HUES64 (cell line): Measurements from ENCODE around the gene TRIM5.
A peak's percentile ranks its signal among the peaks of the same experiment; 100 is the strongest.
"Not testable (repeated sequence)": the region's sequence is repeated elsewhere in the genome, so short reads cannot be mapped to it uniquely, and the experiment has no call there.

Experiments
- H3K27ac ChIP-seq: 2 replicates; pipeline ENCODE4 v1.7.0; 2013; ENCODE audit warnings: low read depth, low read length, inconsistent platforms
- H3K27me3 ChIP-seq: 2 replicates; pipeline ENCODE4 v1.6.1; 2013; ENCODE audit warnings: mild to moderate bottlenecking, low read length; ENCODE audit not compliant: insufficient read depth
- H3K36me3 ChIP-seq: 2 replicates; pipeline ENCODE4 v1.6.1; 2013; ENCODE audit warnings: mild to moderate bottlenecking, low read length; ENCODE audit not compliant: insufficient read depth
- H3K4me1 ChIP-seq: 2 replicates; pipeline ENCODE4 v1.6.1; 2013; ENCODE audit warnings: mild to moderate bottlenecking, low read length, moderate library complexity; ENCODE audit not compliant: insufficient read depth
- H3K4me3 ChIP-seq: 2 replicates; pipeline ENCODE4 v1.5.1; 2013; ENCODE audit warnings: mild to moderate bottlenecking, low read length, moderate library complexity
- H3K9ac ChIP-seq: 2 replicates; pipeline ENCODE4 v1.6.1; 2013; ENCODE audit warnings: mild to moderate bottlenecking, low read depth, low read length
- H3K9me3 ChIP-seq: 2 replicates; pipeline ENCODE4 v1.6.1; 2013; ENCODE audit warnings: low read depth, low read length; ENCODE audit not compliant: insufficient read depth
- WGBS: fragments of 150-250, 120-280 bp; methylation state at CpG from one replicate; pipeline ENCODE4 v1.1.7; 2013; ENCODE audit warnings: missing lambda C conversion rate; 5-methylcytosine and 5-hydroxymethylcytosine counted together

The TRIM5 gene

GRCh38 chr11:5701055-5701577, 16.2 kb upstream of the TRIM5 start:
- 72% methylated on average over 3 of the region's 3 CpGs for WGBS
- no peaks in the 10 kb centered on the region for H3K4me1 ChIP-seq
- H3K27me3 ChIP-seq: no peaks in the 10 kb centered on the region
- H3K4me3 ChIP-seq: no peak overlapping the region
- H3K9me3 ChIP-seq: no peaks in the 10 kb centered on the region
- no peak overlapping the region for H3K27ac ChIP-seq
- H3K9ac ChIP-seq: no peak overlapping the region
- peaks cover 45% of the 10 kb centered on the region for H3K36me3 ChIP-seq

- H3K9ac ChIP-seq: no peak overlapping the region
- H3K4me3 ChIP-seq: no peak overlapping the region
- no peaks in the 10 kb centered on the region for H3K9me3 ChIP-seq
- 94% methylated on average over 9 of the region's 10 CpGs for WGBS
- H3K27ac ChIP-seq: no peak overlapping the region
- H3K4me1 ChIP-seq: no peaks in the 10 kb centered on the region
- peaks cover 42% of the 10 kb centered on the region for H3K36me3 ChIP-seq
- H3K27me3 ChIP-seq: no peaks in the 10 kb centered on the region
Observed at GRCh38 chr11:5700421-5701054, 15.7 kb upstream of the TRIM5 start.

GRCh38 chr11:5698281-5698680, 13.4 kb upstream of the TRIM5 start:
- 97% methylated on average over 5 of the region's 7 CpGs for WGBS
- H3K36me3 ChIP-seq: peaks cover 42% of the 10 kb centered on the region
- no peak overlapping the region for H3K27ac ChIP-seq
- H3K9ac ChIP-seq: no peak overlapping the region
- H3K4me1 ChIP-seq: no peaks in the 10 kb centered on the region
- H3K27me3 ChIP-seq: no peaks in the 10 kb centered on the region
- no peak overlapping the region for H3K4me3 ChIP-seq
- H3K9me3 ChIP-seq: no peaks in the 10 kb centered on the region

- Histone ChIP-seq H3K9ac (no peak overlapping the region), H3K36me3 (peaks cover 31% of the 10 kb centered on the region), H3K9me3 (no peaks in the 10 kb centered on the region), H3K27ac (no peak overlapping the region), H3K27me3 (no peaks in the 10 kb centered on the region), H3K4me1 (no peaks in the 10 kb centered on the region), H3K4me3 (no peak overlapping the region)
- 96% methylated on average over 2 of the region's 2 CpGs for WGBS
Observed at GRCh38 chr11:5696210-5696609, 11.3 kb upstream of the TRIM5 start.

- WGBS: 88% methylated on average over 1 of the region's 1 CpG
- no peak overlapping the region for H3K9ac ChIP-seq
- H3K27ac ChIP-seq: no peak overlapping the region
- H3K36me3 ChIP-seq: peaks cover 26% of the 10 kb centered on the region
- H3K27me3 ChIP-seq: no peaks in the 10 kb centered on the region
- H3K4me1 ChIP-seq: peaks cover 5% of the 10 kb centered on the region
- H3K4me3 ChIP-seq: no peak overlapping the region
- no peaks in the 10 kb centered on the region; the same call in 1 of the 2 replicates for H3K9me3 ChIP-seq
Observed at GRCh38 chr11:5695580-5695979, 10.7 kb upstream of the TRIM5 start.

GRCh38 chr11:5694642-5695041, 9.8 kb upstream of the TRIM5 start:
- no peaks in the 10 kb centered on the region for H3K27me3 ChIP-seq
- no peak overlapping the region for H3K9ac ChIP-seq
- peaks cover 15% of the 10 kb centered on the region for H3K4me1 ChIP-seq
- no peak overlapping the region for H3K4me3 ChIP-seq
- no peaks in the 10 kb centered on the region; the same call in 1 of the 2 replicates for H3K9me3 ChIP-seq
- no peak overlapping the region for H3K27ac ChIP-seq
- WGBS: 89% methylated on average over 1 of the region's 1 CpG
- H3K36me3 ChIP-seq: peaks cover 21% of the 10 kb centered on the region

GRCh38 chr11:5691964-5692361, 7.1 kb upstream of the TRIM5 start:
- no peaks in the 10 kb centered on the region for H3K27me3 ChIP-seq
- no peak overlapping the region for H3K9ac ChIP-seq
- peaks cover 25% of the 10 kb centered on the region for H3K4me1 ChIP-seq
- no peak overlapping the region for H3K4me3 ChIP-seq
- 90% methylated on average over 2 of the region's 3 CpGs for WGBS
- peaks cover 7% of the 10 kb centered on the region for H3K36me3 ChIP-seq
- no peaks in the 10 kb centered on the region; the same call in 1 of the 2 replicates for H3K9me3 ChIP-seq
- no peak overlapping the region for H3K27ac ChIP-seq

GRCh38 chr11:5691238-5691963, 6.5 kb upstream of the TRIM5 start:
- not testable (repeated sequence) for H3K36me3 ChIP-seq, H3K9me3 ChIP-seq, H3K27me3 ChIP-seq, H3K9ac ChIP-seq, H3K27ac ChIP-seq
- H3K4me3 ChIP-seq: peak overlapping the region; percentile 39; the same call in 1 of the 2 replicates
- H3K4me1 ChIP-seq: peaks cover 25% of the 10 kb centered on the region
- WGBS: 87% methylated on average over 11 of the region's 12 CpGs

GRCh38 chr11:5690736-5691135, 5.9 kb upstream of the TRIM5 start:
- Histone ChIP-seq H3K36me3 (no peaks in the 10 kb centered on the region), H3K4me3 (peak overlapping the region; percentile 39), H3K4me1 (peaks cover 25% of the 10 kb centered on the region), H3K9ac (peak overlapping the region; percentile 67), H3K27me3 (no peaks in the 10 kb centered on the region), H3K9me3 (no peaks in the 10 kb centered on the region; the same call in 1 of the 2 replicates), H3K27ac (0 out of 2 replicates have a peak overlapping the region, but pooled peaks have one; percentile 17)
- WGBS: 94% methylated on average over 5 of the region's 5 CpGs

- H3K9ac ChIP-seq: peak overlapping the region; percentile 67
- H3K36me3 ChIP-seq: no peaks in the 10 kb centered on the region
- H3K9me3 ChIP-seq: no peaks in the 10 kb centered on the region; the same call in 1 of the 2 replicates
- no peaks in the 10 kb centered on the region for H3K27me3 ChIP-seq
- peak overlapping the region; percentile 39 for H3K4me3 ChIP-seq
- H3K27ac ChIP-seq: peak overlapping the region; percentile 83
- peaks cover 25% of the 10 kb centered on the region for H3K4me1 ChIP-seq
- 80% methylated on average over 4 of the region's 5 CpGs for WGBS
Observed at GRCh38 chr11:5690216-5690615, 5.3 kb upstream of the TRIM5 start.

- Histone ChIP-seq H3K36me3 (no peaks in the 10 kb centered on the region), H3K4me1 (peaks cover 25% of the 10 kb centered on the region), H3K27ac (peak within 1 kb of the TSS; percentile 83), H3K9ac (peak within 1 kb of the TSS; percentile 67), H3K4me3 (peak within 1 kb of the TSS; percentile 39), H3K27me3 (no peaks in the 10 kb centered on the region), H3K9me3 (no peaks in the 10 kb centered on the region; the same call in 1 of the 2 replicates)
- 18% methylated on average over 1 of the region's 2 CpGs for WGBS
Observed at GRCh38 chr11:5689551-5689983, 4.7 kb upstream of the TRIM5 start, which contains the start of gene TRIM22. TSS of gene TRIM22 (plus strand) at chr11:5689790. CDS start at chr11:5696233, 6,443 bp downstream.
